Measurements from ENCODE around the gene PRMT7. TPM values are rescaled to one million over a fixed set of nuclear protein-coding genes. Genes with fewer than 3 reads are reported as not detected.

Gene PRMT7
- total RNA-seq, 1 donor from 2014 or later, result 22.0 TPM

DNA sequence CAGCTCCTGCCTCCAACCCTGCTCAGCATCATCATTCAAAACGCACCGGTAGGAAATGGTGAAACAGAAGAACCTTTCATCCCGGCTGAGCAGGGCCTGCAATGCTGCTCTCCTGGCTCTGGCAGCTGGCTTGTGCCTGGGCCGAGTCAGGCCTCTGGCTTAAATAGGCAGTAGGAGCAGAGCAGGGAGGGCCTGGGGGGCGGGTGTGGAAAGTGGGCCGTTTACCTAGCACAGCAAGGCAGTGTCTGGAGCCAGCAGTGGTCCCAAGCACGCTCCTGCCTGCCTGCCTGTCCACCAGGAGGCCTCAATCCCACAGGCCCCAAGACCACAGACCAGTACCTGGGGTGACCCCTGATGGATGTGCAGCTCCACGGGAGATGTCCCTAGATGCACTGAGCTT lies 78.2 kb downstream of the PRMT7 start:
- no peak for DNase-seq (ENCODE audit: low read depth in 2 of 2)

DNA sequence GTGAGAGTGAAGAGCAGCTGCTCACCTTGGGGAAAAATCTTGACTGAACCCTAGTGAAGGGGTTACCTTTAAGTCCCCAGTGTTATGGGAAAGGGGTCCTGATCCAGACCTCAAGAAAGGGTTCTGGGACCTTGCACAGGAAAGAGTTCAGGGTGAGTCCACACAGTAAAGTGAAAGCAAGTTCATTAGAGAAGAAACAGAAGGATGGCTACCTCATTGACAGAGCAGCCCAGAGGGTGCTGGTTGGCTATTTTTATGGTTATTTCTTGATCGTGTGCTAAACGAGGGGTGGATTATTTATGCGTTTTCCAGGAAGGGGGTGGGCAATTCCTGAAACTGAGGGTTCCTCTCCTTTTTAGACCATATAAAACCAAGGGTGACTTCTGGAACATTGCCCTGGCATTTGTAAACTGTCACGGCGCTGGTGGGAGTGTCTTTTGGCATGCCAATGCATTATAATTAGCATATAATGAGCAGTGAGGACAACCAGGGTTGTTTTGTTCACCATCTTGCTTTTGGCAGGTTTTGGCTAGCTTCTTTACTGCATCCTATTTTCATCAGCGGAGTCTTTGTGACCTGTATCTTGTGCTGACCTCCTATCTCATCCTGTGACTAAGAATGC lies 79.0 kb downstream of the PRMT7 start:
- DNase-seq (ENCODE audit: low read depth in 2 of 2), result no peak

DNA sequence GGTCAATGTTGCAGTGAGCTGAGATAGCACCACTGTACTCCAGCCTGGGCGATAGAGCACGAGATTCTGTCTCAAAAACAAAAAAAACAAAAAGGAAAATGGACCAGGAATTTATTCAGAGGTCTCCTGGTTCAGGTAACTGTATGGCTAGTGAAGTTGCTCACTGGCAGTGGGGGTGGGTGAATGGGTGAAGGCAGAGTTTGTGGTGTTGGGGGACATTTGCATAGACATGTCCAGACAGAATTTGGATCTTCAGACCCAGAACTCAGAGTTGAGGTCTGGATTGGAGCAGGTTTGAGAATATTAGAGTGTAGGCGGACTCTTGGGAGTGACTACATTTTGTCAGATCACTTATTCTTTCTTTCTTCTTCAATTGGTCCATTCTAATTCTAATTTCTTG lies 82.5 kb downstream of the PRMT7 start:
- DNase-seq (ENCODE audit: low read depth in 2 of 2), result no peak

DNA sequence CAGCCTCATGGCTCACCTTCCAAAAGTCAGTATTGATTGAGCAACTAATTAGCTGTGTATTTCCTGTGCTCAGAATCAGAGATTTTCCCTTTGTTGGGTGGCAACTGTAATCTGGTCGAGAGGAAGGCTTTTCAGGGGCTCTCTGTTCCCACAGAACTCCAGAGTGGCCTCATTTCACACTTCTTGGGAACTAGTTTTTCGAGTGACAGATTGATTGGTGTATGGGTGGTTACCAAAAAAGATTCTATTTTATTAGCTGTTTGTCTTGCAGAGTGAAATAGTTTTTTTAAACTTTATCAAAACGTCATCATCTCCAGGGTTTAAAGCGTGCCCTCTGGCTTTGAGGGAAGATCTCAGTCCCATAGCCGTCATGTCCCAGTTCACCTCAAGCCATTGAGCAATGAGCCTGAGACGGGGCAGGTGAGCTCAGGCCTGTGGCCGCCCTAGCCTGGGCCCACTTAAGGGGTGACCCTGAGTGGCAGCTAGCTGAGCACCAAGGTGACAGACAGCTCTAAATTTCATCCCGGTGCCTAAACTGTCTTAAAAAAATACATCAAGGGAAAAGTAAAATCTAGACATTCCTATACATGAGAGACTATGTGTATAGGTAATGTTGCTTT lies 84.5 kb downstream of the PRMT7 start:
- no peak for DNase-seq (ENCODE audit: low read depth in 2 of 2)

DNA sequence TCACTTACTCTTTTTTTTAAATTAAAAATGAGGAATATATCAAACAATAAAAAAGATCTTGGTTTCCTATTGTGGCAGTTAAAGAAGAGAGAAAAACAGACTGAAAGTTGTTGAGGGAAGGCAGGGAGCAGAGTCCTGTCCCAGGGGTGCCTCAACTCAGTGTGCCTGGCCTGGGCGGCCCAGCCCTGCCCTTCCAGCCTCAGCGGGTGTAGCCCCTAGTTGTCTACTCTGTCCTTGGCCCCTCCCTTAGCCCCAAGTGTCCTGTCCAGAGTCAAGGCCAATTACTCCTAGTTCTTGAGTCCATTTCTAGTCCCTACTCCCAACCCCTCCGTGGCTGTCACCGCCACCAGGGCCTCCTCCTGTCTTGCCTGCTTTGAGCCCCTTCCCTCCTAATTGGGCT lies 85.0 kb downstream of the PRMT7 start:
- no peak for DNase-seq (ENCODE audit: low read depth in 2 of 2)

DNA sequence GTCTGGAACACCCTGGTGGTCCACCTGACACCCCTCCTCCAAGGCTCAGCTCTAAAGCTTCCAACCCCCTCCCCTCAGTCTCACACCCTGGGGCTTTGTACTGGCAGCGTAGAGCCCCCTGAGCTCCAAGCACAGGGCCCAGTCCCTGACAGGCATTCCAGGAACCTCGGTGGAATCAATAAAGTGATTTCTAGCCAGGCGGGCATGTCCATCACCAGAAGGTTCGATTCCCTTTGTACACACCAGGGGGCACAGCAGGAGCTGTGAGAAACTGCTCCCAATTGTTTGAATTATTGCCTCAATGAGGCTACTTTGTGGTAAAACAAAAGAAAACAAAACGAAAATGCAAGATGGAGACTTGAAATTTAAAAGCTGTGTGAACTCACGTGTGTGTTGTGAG lies 85.7 kb downstream of the PRMT7 start:
- DNase-seq (ENCODE audit: low read depth in 2 of 2), result peak; percentile 68 to 78

DNA sequence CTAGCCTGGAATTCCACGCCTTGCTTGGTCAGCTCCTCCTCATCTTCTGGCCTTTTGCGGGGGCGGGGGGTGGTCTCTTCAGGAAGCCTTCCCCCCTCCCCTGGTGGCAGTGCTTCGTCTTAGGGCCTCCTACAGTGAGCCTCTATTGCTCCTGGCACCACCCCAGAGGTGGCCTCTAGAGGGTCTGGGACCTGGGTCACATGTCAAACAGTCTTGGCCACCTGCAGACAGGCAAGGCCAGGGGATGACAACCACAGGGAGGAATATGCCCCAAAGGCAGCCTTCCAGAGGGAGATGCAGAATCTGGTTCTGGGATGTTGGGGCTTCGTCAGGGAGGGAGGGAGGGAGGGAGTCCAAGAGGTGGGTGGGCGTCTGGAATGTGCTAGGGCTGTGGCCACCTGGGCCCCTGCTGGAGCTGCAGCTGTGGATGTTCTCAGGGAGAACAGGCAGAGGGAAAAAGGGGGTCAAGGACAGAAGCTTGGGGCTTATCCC lies 86.9 kb downstream of the PRMT7 start:
- DNase-seq (ENCODE audit: low read depth in 2 of 2), result no peak

DNA sequence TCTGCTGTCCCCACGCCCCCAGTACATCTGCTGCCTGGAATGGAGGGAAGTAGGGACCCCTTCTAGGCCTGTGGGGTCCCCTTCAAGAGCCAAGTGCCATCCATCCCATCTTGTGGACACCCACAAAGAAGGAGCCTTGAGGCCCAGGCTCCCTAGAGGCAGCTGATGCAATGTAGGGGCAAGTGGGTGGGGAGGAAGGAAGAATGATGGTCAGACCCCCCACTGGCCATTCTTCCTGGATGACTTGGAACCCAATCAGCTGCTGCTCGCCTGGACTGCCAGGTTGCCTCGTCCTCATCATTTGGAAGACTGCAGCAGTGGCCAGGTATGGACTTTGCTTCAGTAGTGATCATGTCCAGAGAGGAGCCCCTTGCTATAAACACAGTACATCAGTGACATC lies 88.6 kb downstream of the PRMT7 start:
- DNase-seq (ENCODE audit: low read depth in 2 of 2), result no peak

DNA sequence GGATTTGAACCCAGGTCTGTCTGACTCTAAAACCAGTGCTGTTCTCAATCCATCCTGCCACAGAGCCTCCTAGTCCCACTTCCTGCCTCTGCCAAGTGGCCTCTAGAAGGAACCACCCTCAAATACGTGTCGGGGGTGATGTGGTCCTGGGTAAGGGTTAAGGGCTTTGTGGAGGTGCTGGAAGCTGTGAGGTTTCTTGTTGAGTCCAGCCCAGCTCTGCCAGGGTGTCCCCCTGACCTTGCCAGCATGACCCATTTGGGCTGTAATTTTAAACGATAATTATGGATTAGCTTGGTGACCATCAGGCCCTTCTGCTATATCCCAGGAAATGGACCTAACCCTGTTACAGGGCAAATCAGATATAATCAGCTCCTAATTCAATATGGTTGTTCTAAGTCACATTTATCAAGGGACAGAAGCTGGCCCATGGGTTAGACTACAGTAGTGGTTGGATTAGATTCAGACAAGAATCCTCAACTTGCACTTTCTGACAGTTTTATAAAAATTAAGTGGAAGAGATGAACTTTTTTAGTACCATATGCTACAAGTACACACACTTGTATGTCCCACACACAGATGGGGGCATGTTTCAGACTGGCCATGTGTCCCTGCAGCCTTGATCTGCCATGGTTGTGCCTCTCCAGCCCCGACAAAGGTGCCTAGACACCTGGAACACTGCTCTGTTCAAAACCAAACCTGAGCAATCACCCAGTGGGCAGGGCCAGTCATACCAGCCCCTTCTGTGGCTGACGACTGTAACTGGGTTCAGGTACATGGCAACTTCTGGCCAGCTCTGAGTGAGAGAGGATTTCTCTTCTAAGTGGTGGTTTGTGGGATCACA lies 89.5 kb downstream of the PRMT7 start:
- no peak for DNase-seq (ENCODE audit: low read depth in 2 of 2)

DNA sequence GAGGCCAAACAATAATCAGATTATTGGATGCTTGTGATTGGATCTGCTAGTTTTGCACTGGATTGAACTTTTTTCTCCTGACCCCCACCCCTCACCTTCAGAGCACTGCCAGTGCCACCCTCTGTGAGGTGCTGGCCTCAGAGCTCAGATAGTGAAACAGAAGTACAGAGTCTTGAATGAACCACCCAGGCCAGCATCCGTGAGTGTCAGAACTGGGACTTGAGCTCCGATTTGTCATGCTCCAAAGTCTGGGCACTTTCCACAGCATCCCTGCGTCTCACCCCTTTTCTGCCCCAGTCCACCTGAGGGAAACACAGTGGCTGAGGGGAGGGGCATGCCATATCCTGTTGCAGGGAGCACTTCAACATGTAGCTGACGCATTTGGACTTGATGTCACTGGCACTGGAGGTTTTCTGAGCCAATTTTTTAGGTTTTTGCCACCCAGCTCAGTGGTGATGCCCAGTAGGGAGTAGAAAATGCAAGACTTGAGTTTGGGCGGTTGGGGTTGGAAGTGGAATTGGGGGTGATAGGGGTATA lies 90.2 kb downstream of the PRMT7 start:
- no peak for DNase-seq (ENCODE audit: low read depth in 2 of 2)

DNA sequence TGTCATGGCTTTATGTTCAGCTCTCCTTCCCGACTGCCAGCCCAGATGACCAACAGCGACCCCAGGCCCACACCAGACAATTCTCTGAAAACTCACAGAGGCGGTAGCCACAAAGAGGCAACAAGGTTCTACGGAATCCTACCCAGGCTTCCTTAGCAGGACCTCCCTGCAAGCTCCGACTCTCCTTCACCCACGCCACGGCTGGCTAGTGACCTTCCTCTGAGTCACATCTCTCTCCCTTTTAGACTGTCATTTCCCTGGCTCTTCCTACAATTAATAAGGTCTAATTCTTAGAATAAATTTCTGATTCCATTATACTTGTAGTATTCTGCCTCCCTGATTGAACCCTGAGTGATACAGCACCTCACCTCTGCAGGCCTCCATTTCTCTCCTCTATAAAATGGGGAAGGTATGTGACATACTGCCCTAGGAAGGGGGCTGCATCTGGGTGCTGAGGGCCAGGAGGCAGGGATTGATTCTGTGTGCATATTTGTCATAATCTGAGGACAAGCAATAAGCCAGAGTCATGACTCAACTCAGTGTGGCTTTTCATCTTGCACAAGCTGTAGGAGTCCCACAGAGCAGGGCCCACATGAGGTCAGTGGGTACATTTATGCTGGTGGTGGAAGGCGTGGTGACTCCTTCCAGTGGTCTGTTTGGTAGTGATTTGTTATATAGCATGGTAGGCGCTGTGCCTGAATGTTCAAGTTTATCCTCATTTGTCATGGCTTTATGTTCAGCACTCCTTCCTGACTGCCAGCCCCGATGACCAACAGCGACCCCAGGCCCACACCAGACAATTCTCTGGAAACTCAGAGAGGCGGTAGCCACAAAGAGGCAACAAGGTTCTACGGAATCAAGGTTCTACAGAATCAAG lies 91.3 kb downstream of the PRMT7 start:
- no peak for DNase-seq (ENCODE audit: low read depth in 2 of 2)

DNA sequence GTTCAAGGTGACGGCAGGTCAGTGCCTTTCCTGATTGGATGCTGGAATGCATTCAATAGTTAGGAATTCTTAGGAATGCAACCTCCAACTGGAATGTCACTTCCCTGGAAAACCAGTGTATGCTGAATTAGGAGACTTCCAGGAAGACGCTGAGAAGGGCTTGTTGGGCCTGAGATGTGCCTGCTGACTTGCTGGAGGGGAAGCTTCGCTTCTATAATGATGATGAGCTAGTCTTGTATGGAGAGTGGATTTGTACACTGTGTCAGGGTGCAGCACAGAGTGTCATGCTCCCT lies 91.9 kb downstream of the PRMT7 start:
- no peak for DNase-seq (ENCODE audit: low read depth in 2 of 2)

DNA sequence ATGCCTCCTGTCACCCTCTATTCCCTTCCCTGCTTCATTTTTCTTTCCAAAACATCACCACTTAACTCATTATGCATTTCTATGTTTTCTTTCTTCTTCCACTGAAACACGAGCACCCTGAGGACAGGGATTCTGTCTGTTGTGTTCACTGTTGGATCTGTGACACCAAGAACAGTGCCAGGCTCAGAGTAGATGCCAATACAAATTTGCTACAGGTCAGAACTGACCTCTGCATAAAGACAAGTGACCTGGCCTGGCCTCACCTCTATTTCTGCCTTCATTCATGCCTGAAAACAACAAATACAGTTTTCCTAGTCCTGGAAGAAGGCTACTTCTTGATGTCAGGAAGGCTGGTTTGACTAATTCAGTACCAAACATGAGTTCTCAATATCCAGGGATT lies 92.4 kb downstream of the PRMT7 start:
- DNase-seq (ENCODE audit: low read depth in 2 of 2), result no peak

DNA sequence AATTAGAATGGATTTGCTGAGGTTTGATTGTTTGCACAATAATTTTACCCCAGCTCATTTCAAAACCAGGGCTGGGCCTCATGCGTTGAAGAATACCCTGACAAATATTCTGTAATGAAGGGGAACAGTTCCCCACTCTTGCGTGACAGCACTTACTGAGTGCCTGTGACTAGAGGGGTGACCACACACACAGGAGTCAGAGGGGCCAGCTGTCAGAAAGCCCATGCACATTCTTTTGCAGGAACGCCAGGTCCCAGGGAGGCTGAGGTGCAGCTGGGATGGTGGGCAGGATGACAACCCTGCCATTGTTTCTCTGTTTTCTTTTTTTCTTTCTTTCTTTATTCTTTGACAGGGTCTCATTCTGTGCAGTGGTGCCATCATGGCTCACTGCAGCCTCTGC lies 92.9 kb downstream of the PRMT7 start:
- no peak for DNase-seq (ENCODE audit: low read depth in 2 of 2)

DNA sequence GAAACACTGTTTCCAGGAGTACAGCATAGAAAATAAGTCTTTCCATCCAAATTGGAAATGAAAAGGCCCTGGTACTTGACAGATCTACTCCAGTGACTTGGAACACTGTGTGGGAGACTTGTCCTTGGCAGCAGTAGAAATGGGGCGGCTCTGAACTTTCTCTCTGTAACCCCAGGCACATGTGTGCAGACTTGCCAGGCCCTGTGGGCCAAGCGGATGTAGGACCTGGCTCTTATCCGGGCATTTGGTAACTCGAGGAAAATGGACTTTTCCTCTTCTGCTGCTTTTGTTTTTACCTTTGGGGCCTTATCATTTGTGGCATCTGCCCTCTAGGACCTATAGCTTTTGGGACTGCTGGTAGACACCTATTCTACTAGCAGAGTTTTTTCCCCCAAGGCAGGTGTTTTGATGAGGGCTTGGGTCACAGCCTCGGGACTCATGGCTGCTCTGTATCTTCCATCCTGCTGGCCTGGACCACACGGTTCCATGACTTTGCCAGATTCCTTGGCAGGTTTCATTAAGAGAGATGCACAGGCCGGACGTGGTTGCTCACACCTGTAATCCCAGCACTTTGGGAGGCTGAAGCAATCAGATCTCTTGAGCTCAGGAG lies 94.0 kb downstream of the PRMT7 start:
- no peak for DNase-seq (ENCODE audit: low read depth in 2 of 2)

DNA sequence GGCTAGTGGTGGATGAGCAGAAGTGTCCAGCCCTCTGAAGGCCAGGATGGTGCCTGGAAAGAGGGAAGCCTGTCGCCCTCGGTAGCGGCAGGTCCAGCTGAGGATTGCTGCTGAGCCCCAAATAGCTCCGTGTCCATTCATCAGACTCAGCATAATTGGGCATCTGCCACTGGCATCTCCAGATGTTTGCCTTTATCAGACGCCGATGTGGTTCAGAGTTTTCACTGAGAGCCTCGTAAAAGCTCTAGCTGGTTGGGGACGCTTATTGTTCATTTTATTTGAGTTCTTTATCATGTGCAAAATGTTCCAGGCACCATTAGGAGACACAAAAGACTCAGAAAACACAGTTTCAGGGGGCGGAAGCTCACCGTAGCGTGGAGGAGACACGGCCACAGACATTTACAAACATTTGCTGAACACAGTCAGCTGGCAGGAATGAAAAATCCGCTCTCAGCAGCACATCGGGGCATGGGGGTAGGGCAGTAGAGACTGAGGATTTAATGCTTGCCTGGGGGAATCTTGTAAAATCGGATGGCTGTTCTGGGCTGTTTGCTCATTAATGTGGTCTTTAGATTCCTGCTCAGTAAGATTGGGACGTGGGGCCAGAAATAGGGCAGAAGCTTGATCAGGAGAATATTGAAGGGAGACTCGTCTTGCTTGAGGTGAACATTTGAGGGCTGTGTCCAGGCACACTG lies 95.8 kb downstream of the PRMT7 start:
- DNase-seq (ENCODE audit: low read depth in 2 of 2), result no peak

All from lung microvascular endothelial cell (primary cell).